ENCODE data around the gene TANGO2. TPM values are rescaled to one million over a fixed set of nuclear protein-coding genes. Genes with fewer than 3 reads are reported as not detected.
A peak's percentile ranks its signal among the peaks of the same experiment; 100 is the strongest.

The TANGO2 gene
- total and polyA plus RNA-seq, 9 of the 15 experiments (the other 6 are each of a cell fraction or from before 2014, with no cell fraction given), result 15.5 to 94.9 (median 70.1) TPM

GRCh38 chr22:20012741-20013331 is 8.1 kb upstream of the TANGO2 start (continued):
- no peak for TF ChIP-seq CBX8 (IDR thresholded peaks at IDR 0.05; ENCODE audit: borderline replicate concordance, extremely low read depth, low read depth, low read length, poor library complexity, severe bottlenecking)
- TF ChIP-seq NR3C1 (CRISPR knock-in tag; IDR thresholded peaks at IDR 0.05), result no peak
- TF ChIP-seq ZBTB26 (CRISPR knock-in tag; IDR thresholded peaks at IDR 0.05), result peak; percentile 2; the same call in 1 of the 2 replicates
- no peak for TF ChIP-seq TSC22D4 (tag; IDR thresholded peaks at IDR 0.05)
- no peak for TF ChIP-seq EZH2 (IDR thresholded peaks at IDR 0.05; ENCODE audit: borderline replicate concordance, low read depth, low read length)
- no peak for TF ChIP-seq THAP12 (CRISPR knock-in tag; IDR thresholded peaks at IDR 0.05)
- TF ChIP-seq NFYB (IDR thresholded peaks at IDR 0.05; ENCODE audit: extremely low read depth, insufficient read length), result no peak
- TF ChIP-seq DMBX1 (CRISPR knock-in tag; IDR thresholded peaks at IDR 0.05; ENCODE audit: borderline replicate concordance), result no peak
- no peak for TF ChIP-seq ZBTB12 (CRISPR knock-in tag; IDR thresholded peaks at IDR 0.05)
- no peak for TF ChIP-seq ZNF277 (CRISPR knock-in tag; IDR thresholded peaks at IDR 0.05; ENCODE audit: borderline replicate concordance)
- peak; percentile 86 for TF ChIP-seq HMGXB4 (CRISPR knock-in tag; IDR thresholded peaks at IDR 0.05)
- no peak for TF ChIP-seq ZNF445 (CRISPR knock-in tag; IDR thresholded peaks at IDR 0.05; ENCODE audit: low read depth)
- no peak for TF ChIP-seq SAFB (IDR thresholded peaks at IDR 0.05; ENCODE audit: borderline replicate concordance, low read depth, low read length)

Data from K562 (cell line).